ENCODE data around the gene UBE2H.
"Not testable (repeated sequence)": the region's sequence is repeated elsewhere in the genome, so short reads cannot be mapped to it uniquely, and the experiment has no call there.

UBE2H gene

GRCh38 chr7:129804890-129805719, 147.7 kb downstream of the UBE2H start:
- DNase-seq, result no peak

GRCh38 chr7:129804111-129804889, 148.5 kb downstream of the UBE2H start:
- no peak for DNase-seq

- no peak for DNase-seq
These were observed 149.1 kb downstream of the UBE2H start for GRCh38 chr7:129803546-129804081.

GRCh38 chr7:129801882-129802281, 150.9 kb downstream of the UBE2H start:
- DNase-seq, result no peak

GRCh38 chr7:129800901-129801300, 151.9 kb downstream of the UBE2H start:
- no peak for DNase-seq

- no peak for DNase-seq
These were observed 153.3 kb downstream of the UBE2H start for GRCh38 chr7:129799350-129799955.

- no peak for DNase-seq
These were observed 154.0 kb downstream of the UBE2H start for GRCh38 chr7:129798616-129799349.

GRCh38 chr7:129797214-129797789, 155.5 kb downstream of the UBE2H start:
- no peak for DNase-seq

GRCh38 chr7:129796186-129796775, 156.5 kb downstream of the UBE2H start:
- no peak for DNase-seq

GRCh38 chr7:129794461-129794860, 158.3 kb downstream of the UBE2H start:
- not testable (repeated sequence) for DNase-seq

- DNase-seq, result no peak
These were observed 159.1 kb downstream of the UBE2H start for GRCh38 chr7:129793506-129794310.

GRCh38 chr7:129792721-129793120, 160.0 kb downstream of the UBE2H start:
- DNase-seq, result no peak

- no peak for DNase-seq
These were observed 162.6 kb downstream of the UBE2H start for GRCh38 chr7:129790136-129790535.

- DNase-seq, result no peak
These were observed 163.1 kb downstream of the UBE2H start for GRCh38 chr7:129789652-129790051.

GRCh38 chr7:129789000-129789399, 163.8 kb downstream of the UBE2H start:
- DNase-seq, result no peak

GRCh38 chr7:129786825-129787563, 165.8 kb downstream of the UBE2H start:
- no peak for DNase-seq

- DNase-seq, result no peak
These were observed 166.9 kb downstream of the UBE2H start for GRCh38 chr7:129785685-129786514.

GRCh38 chr7:129784783-129785684, 167.7 kb downstream of the UBE2H start:
- no peak for DNase-seq
